GM11168 (cell line): ENCODE results near the gene ANO2.
"Not testable (repeated sequence)": the region's sequence is repeated elsewhere in the genome, so short reads cannot be mapped to it uniquely, and the experiment has no call there.

ENCODE experiments used
- in situ Hi-C: fragments of 300-500 bp; cut with MboI; formaldehyde crosslinking; loops from one replicate; pipeline ENCODE4 v1.12.0; 2022; ENCODE audit warnings: low sequenced_read_pairs; ENCODE audit not compliant: unreplicated experiment

Gene ANO2

GRCh38 chr12:5570416-5570815, 374.6 kb downstream of the ANO2 start:
- in situ Hi-C loops: no loop called here

- in situ Hi-C loops: no loop called here
These were observed 376.6 kb downstream of the ANO2 start for GRCh38 chr12:5568325-5568981.

GRCh38 chr12:5567016-5567725, 377.9 kb downstream of the ANO2 start:
- in situ Hi-C loops: no loop called here

GRCh38 chr12:5565933-5566599, 379.0 kb downstream of the ANO2 start:
- in situ Hi-C loops: no loop called here

- in situ Hi-C loops: no loop called here
These were observed 382.5 kb downstream of the ANO2 start for GRCh38 chr12:5562581-5562980.

GRCh38 chr12:5561846-5562245, 383.2 kb downstream of the ANO2 start:
- in situ Hi-C loops: no loop called here

GRCh38 chr12:5561057-5561456, 384.0 kb downstream of the ANO2 start:
- in situ Hi-C loops: no loop called here

GRCh38 chr12:5560265-5560664, 384.8 kb downstream of the ANO2 start:
- in situ Hi-C loops: no loop called here

GRCh38 chr12:5557906-5558305, 387.2 kb downstream of the ANO2 start:
- in situ Hi-C loops: no loop called here

GRCh38 chr12:5556946-5557673, 387.9 kb downstream of the ANO2 start:
- in situ Hi-C loops: no loop called here

GRCh38 chr12:5556033-5556614, 388.9 kb downstream of the ANO2 start:
- in situ Hi-C loops: no loop called here

- in situ Hi-C loops: no loop called here
These were observed 390.3 kb downstream of the ANO2 start for GRCh38 chr12:5554711-5555110.

GRCh38 chr12:5549011-5549410, 396.0 kb downstream of the ANO2 start:
- in situ Hi-C loops: no loop called here

- in situ Hi-C loops: no loop called here
These were observed 396.7 kb downstream of the ANO2 start for GRCh38 chr12:5548152-5548943.

GRCh38 chr12:5546616-5547015, 398.4 kb downstream of the ANO2 start:
- in situ Hi-C loops: no loop called here

GRCh38 chr12:5537771-5538170, 407.3 kb downstream of the ANO2 start:
- in situ Hi-C loops: no loop called here

- in situ Hi-C loops: not testable (repeated sequence)
These were observed 407.9 kb downstream of the ANO2 start for GRCh38 chr12:5537026-5537615.

- in situ Hi-C loops: no loop called here
These were observed 409.5 kb downstream of the ANO2 start for GRCh38 chr12:5535541-5535940.

GRCh38 chr12:5534426-5535199, 410.4 kb downstream of the ANO2 start:
- in situ Hi-C loops: no loop called here
